HL-60 (cell line): ENCODE data around the gene LIN7B.
A peak's percentile ranks its signal among the peaks of the same experiment; 100 is the strongest.

Source experiments
- DNase-seq, 2 experiments: peaks; one replicate each; pipeline ENCODE4 v3.0.0-alpha.2; 2010 to 2020; ENCODE audit warnings: low read depth in 1 of 2, low spot score in 1 of 2
- H3K27ac ChIP-seq: fragments of 250-450 bp; sonication (Bioruptor Pico); replicated peaks from 2 replicates; pipeline ENCODE4 v1.5.1; 2020; ENCODE audit warnings: mild to moderate bottlenecking, moderate library complexity
- H3K27me3 ChIP-seq: fragments of 250-450 bp; sonication (Bioruptor Pico); 2 replicates; pipeline ENCODE4 v1.5.1; 2021; ENCODE audit warnings: mild to moderate bottlenecking, moderate library complexity; ENCODE audit not compliant: insufficient read depth, poor library complexity, severe bottlenecking
- H3K4me3 ChIP-seq: replicated peaks from 2 replicates; pipeline ENCODE4 v1.5.1; 2011; ENCODE audit warnings: mild to moderate bottlenecking, control low read depth, low read length; ENCODE audit not compliant: insufficient read depth
- GABPA ChIP-seq: IDR thresholded peaks from 2 replicates; pipeline ENCODE4 v1.6.1; 2012; ENCODE audit warnings: low read depth
- POLR2AphosphoS5 ChIP-seq: IDR thresholded peaks from 2 replicates; pipeline ENCODE4 v1.6.1; 2012; ENCODE audit warnings: low read depth
- REST ChIP-seq: IDR thresholded peaks from 2 replicates; pipeline ENCODE4 v1.6.1; 2012; ENCODE audit warnings: low read depth; ENCODE audit not compliant: insufficient replicate concordance
- SPI1 ChIP-seq: IDR thresholded peaks from 2 replicates; pipeline ENCODE4 v1.6.1; 2012; ENCODE audit warnings: low read depth, mild to moderate bottlenecking, borderline replicate concordance
- TF ChIP-seq, protein P1 (sequence below): IDR thresholded peaks from one replicate; pipeline ENCODE4 v1.5.1; 2011; ENCODE audit warnings: low read length, control low read depth, inconsistent platforms; ENCODE audit not compliant: insufficient read depth

LIN7B gene

GRCh38 chr19:49110567-49110966 lies 3.6 kb upstream of the LIN7B start:
- Histone ChIP-seq H3K4me3 (no peak overlapping the region), H3K27me3 (no peaks in the 10 kb centered on the region), H3K27ac (no peak overlapping the region)
- DNase-seq, result no peak
- TF ChIP-seq, protein P1, sequence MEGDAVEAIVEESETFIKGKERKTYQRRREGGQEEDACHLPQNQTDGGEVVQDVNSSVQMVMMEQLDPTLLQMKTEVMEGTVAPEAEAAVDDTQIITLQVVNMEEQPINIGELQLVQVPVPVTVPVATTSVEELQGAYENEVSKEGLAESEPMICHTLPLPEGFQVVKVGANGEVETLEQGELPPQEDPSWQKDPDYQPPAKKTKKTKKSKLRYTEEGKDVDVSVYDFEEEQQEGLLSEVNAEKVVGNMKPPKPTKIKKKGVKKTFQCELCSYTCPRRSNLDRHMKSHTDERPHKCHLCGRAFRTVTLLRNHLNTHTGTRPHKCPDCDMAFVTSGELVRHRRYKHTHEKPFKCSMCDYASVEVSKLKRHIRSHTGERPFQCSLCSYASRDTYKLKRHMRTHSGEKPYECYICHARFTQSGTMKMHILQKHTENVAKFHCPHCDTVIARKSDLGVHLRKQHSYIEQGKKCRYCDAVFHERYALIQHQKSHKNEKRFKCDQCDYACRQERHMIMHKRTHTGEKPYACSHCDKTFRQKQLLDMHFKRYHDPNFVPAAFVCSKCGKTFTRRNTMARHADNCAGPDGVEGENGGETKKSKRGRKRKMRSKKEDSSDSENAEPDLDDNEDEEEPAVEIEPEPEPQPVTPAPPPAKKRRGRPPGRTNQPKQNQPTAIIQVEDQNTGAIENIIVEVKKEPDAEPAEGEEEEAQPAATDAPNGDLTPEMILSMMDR, result no peak
- TF ChIP-seq GABPA (no peak), REST (no peak), SPI1 (no peak), POLR2AphosphoS5 (no peak)

GRCh38 chr19:49111218-49111998 lies 2.8 kb upstream of the LIN7B start:
- Histone ChIP-seq H3K4me3 (no peak overlapping the region), H3K27me3 (no peaks in the 10 kb centered on the region), H3K27ac (no peak overlapping the region)
- DNase-seq, result no peak
- TF ChIP-seq SPI1 (0 out of 2 replicates have a peak, but pooled peaks have one; percentile 4), POLR2AphosphoS5 (no peak), REST (no peak), GABPA (no peak)
- TF ChIP-seq, protein P1, result no peak

DNA sequence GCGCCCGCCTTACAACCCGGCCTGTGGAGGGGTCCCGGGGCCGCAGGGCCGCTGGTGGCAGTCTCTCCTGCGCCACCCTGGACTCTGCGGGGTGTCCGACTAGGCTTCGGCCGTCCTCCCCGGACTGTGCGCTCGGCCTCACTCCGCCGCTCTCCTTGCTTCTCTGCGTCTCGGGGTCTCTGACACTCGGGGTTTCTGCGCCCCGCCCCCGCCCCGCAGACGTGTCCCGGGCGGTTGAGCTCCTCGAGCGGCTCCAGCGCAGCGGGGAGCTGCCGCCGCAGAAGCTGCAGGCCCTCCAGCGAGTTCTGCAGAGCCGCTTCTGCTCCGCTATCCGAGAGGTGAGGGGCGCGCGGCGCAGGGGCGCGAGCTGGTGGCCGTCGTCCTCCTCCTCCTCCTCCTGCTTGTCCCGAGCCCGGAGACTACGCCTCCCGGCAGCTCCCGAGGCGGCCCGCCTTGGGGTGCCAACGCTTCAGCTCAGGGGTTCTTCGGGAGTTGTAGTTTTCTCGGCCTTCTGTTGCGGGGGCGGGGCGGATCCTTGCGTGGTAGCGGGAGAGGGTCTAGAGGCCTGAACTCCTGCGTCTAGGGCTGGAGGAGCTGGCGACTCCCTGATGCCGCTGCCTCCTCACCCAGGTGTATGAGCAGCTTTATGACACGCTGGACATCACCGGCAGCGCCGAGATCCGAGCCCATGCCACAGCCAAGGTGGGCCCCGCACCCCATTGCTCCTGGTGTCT lies 627 bp downstream of the LIN7B start:
- DNase-seq, result peak in 1 of 2 experiments; percentile 39
- H3K27ac ChIP-seq, result 0 out of 2 replicates have a peak overlapping the region, but pooled peaks have one; percentile 18

More for the DNA sequence above, 627 bp downstream of the LIN7B start:
- peak overlapping the region; percentile 75 for H3K4me3 ChIP-seq
- peaks cover 3% of the 10 kb centered on the region for H3K27me3 ChIP-seq
- no peak for TF ChIP-seq SPI1
- TF ChIP-seq POLR2AphosphoS5, result no peak
- no peak for TF ChIP-seq REST
- TF ChIP-seq, protein P1, result no peak
- TF ChIP-seq GABPA, result no peak
